ENCODE results near the gene NHLH2.

The NHLH2 gene

DNA sequence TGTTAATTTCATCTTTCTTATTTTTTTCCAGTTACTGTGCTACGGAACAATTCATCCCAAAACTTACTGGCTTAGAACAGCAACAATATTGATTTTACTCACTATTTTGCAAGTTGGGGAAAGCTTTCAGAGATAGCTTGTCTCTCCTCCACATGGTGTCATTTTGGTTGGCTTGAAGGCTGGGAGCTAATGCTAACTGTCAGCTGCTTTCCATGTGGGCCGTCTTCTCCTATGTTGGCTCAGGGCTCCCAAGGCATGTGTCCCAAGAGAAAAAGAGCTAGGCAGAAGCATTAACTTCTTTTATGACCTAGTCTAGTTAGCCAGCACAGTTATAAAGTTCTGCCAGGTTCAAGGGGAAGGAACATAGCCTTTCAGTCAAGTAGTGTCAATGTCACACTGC lies 38.5 kb downstream of the NHLH2 start:
- DNase-seq (ENCODE audit: low spot score): no peak

DNA sequence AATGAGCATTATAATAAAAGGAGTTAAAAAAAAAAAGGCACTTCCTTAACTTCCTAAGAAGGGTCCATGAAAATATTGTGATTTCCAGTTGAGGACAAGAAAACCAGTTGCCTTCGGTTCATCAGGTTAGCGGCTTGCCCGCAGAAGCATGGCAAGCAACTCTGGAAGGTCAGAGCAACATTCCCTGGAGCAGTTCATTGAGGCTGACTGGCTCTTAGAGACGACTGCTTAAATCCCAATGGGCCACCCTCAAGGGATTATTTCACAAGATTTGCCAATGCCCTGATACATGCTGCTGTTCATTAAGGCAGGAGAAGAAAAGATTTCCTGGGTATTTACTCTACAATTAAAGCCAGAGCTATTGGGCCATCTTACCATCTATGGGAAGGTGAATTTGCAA lies 43.4 kb downstream of the NHLH2 start:
- DNase-seq (ENCODE audit: low spot score): no peak

DNA sequence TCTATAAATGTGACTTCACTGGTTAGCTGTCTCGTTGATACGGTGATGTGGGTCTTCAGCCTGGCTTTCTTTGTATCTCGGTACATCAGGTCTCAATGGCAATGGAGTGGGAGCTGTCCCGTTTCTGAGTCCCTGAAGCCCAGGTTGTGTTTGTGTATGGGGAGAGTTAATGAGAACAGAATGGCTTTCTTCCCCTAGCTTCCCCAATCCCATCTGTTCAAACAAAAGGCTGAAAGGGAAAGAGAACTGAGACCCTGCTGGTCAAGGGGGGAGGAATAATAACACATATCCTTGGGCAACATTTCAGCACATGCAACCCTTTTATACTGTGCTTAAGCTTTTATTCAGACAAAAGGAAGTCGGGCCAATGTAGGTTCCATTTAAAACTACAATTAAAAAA lies 44.0 kb downstream of the NHLH2 start:
- DNase-seq (ENCODE audit: low spot score): no peak

DNA sequence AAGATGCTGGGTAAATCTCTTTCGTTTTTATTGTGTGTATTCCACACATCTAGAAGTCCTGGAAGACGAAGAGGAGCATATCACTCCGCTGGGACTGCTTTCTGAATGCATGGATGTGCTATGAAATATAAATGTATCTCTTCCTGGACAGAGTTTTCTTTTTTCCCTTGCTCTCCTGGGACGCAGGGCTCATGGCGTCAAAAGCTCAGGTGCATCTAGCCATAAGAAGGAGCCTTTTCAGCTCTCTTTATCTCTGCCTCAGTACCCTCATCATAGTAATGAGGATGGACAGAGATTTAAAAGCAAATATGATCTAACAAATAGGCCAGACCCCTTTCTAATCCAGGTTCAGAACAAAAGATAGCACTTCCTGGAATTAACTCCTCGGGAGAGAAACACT lies 44.9 kb downstream of the NHLH2 start:
- DNase-seq (ENCODE audit: low spot score): no peak

DNA sequence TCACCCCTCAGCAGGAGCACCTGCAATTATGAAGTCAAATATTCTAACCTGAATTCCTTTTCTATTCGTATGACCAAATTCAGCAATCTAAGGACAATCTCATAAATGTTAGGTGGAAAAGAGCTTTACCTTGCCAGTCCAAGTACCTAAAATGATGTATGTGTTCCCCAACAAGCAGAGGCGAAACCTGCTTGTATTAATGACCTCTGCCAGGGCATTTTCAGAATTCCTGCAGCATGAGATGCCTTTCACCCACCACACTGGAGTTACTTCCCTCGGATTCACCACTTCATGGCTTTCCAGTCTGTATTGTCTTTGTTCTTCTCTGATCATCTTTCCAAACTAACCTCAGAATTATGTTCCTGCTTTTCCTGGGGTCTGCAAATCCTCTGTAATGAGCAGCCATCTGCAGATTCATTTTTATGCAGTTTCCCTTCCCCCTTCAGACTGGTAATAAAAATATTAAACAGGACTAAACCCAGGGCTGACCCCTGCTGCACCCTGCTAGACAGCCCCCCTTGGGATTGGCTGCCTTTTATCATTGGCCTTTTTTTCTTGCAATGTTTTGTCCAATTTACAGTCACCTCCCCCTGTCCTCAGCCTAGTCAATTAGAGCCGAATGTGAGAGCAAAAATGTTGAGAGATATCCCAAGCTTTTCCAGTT lies 45.8 kb downstream of the NHLH2 start:
- DNase-seq (ENCODE audit: low spot score): no peak

DNA sequence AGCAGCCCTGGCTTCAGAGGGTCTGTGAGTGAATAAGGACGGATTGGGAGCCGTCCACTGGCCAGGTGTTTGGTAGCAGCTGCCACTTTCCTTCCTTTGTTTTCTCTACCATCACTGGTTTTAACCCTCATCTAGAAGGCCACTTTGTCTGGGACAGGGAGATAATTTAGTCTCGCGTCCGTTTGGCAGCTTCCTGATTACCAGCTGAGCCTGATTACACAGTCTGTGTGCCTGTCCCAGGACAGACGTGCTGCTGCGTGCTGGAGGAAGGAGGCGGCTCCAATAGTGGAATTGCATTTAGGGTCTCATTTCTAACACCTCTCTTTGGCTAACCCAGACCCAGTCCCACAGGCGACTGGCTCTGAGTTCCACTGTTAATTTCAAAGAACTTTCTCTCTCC lies 47.8 kb downstream of the NHLH2 start:
- no peak for DNase-seq (ENCODE audit: low spot score)

DNA sequence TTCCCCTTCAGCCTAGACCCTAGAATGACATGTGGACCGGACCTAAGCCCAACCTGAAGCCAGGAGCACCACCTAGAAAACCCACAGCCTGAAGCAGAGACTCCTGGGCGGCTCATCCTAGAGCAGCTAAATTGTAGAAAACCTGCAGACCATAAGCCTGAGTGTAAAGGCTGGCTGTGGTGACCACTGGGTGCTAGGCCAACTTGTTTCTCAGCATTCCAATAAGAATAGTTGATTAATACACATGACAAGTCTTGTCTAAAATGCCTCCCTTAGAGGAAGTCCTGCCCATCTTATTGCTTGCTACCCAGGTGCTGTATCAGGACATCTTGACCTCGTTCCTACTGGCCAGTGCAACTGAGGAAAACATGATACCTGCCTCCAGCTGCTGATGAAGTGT lies 49.1 kb downstream of the NHLH2 start:
- DNase-seq (ENCODE audit: low spot score): no peak

DNA sequence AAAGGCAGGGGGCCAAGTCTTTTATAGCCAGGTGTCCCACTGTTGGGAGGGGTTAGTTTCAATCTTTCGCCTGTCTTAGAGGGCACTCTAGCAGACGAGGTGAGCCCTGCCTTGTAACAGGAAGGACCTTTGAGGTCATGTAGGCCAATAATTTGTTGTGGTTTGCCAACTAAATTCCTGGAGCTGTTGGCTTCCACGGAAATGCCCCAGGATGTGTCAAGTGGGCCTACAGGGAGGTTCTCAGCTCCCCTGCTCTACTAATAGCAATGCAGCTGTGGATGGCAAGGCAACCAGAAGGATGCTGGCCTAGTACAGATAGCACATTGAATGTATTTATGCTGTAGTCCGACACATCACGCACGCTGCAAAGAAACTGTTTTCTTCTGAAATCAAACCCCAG lies 50.1 kb downstream of the NHLH2 start:
- no peak for DNase-seq (ENCODE audit: low spot score)

DNA sequence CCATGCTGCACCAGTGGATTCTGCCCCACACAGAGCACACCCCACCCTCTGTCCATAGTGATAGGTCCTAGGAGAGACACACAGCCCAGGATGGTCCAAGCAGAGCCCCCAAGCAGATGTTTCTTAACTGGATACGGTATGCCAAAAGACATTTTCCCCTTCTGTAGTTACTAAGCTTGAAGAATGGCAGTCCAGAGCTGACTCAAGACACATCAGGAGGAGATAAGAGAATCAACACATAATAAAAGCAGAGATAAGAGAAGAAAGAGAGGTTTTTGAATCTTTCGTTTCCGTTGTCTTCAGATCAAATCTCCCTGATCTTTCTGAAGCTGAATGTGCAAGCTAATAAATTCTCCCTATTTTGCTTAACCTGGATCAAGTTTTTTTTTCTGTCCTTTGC lies 50.6 kb downstream of the NHLH2 start:
- no peak for DNase-seq (ENCODE audit: low spot score)
